ENCODE measurements around the gene TBC1D25. TPM values are rescaled to one million over a fixed set of nuclear protein-coding genes. Genes with fewer than 3 reads are reported as not detected.

Gene TBC1D25
- total RNA-seq, 1 donor from 2014 or later, result 12.0 TPM

DNA sequence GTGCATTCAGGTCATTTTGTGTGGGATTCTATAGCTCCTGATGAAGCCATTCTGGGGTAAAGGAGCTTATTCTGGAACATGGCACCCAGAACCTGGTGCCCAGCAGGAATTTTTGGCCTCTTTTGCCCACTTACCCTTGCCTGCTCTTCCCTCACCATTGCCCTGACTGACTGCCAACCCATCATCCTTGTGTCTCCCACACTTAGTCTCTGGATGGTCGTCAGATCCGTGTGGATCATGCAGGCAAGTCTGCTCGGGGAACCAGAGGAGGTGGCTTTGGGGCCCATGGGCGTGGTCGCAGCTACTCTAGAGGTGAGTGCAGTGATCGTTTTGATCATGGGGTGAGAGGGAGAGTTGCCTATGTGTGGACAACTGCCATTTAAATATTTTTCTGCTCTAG is 36.6 kb downstream of the TBC1D25 start:
- peak overlapping the region; percentile 69 for H3K4me3 ChIP-seq
- no peaks in the 10 kb centered on the region for H3K9me3 ChIP-seq
- ATAC-seq (no peak), DNase-seq (no peak)
- TF ChIP-seq, protein P1, sequence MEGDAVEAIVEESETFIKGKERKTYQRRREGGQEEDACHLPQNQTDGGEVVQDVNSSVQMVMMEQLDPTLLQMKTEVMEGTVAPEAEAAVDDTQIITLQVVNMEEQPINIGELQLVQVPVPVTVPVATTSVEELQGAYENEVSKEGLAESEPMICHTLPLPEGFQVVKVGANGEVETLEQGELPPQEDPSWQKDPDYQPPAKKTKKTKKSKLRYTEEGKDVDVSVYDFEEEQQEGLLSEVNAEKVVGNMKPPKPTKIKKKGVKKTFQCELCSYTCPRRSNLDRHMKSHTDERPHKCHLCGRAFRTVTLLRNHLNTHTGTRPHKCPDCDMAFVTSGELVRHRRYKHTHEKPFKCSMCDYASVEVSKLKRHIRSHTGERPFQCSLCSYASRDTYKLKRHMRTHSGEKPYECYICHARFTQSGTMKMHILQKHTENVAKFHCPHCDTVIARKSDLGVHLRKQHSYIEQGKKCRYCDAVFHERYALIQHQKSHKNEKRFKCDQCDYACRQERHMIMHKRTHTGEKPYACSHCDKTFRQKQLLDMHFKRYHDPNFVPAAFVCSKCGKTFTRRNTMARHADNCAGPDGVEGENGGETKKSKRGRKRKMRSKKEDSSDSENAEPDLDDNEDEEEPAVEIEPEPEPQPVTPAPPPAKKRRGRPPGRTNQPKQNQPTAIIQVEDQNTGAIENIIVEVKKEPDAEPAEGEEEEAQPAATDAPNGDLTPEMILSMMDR (IDR thresholded peaks at IDR 0.05), result no peak
- no peaks in the 10 kb centered on the region for H3K27me3 ChIP-seq (ENCODE audit: low read depth)
- H3K4me1 ChIP-seq, result peaks cover 16% of the 10 kb centered on the region
- intact Hi-C loops (cut with DNase I), result no loop called here
- H3K27ac ChIP-seq, result no peak overlapping the region
- peaks cover 48% of the 10 kb centered on the region for H3K36me3 ChIP-seq

DNA sequence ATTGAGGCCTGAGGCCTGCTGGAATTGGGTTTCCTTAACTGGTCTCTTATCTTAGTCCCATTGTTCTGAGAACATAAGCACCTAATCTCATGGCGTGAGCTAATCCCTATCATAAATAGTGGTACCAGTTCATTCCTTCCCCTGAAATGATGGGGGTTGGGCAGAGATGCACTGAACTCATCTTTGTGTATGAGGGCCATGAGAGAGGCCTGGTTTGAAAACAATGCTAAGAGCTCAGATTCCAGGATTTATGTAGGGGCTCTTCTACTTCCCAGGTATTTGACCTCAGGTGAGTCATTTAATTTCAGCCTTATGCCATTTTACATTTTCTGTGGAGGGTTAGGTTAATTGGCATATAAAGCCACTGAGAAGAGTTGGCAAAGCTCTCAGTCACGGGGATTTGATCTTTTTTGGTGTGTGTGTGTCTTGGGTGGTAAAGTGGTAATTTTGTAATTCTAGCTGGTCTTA is 39.2 kb downstream of the TBC1D25 start:
- no peak for ATAC-seq
- no peaks in the 10 kb centered on the region for H3K9me3 ChIP-seq
- H3K4me3 ChIP-seq, result no peak overlapping the region
- peaks cover 48% of the 10 kb centered on the region for H3K36me3 ChIP-seq
- intact Hi-C loops (cut with DNase I), result no loop called here
- H3K4me1 ChIP-seq, result peaks cover 16% of the 10 kb centered on the region
- no peaks in the 10 kb centered on the region for H3K27me3 ChIP-seq (ENCODE audit: low read depth)
- no peak overlapping the region for H3K27ac ChIP-seq
- no peak for DNase-seq
- TF ChIP-seq, protein P1 (IDR thresholded peaks at IDR 0.05), result no peak

DNA sequence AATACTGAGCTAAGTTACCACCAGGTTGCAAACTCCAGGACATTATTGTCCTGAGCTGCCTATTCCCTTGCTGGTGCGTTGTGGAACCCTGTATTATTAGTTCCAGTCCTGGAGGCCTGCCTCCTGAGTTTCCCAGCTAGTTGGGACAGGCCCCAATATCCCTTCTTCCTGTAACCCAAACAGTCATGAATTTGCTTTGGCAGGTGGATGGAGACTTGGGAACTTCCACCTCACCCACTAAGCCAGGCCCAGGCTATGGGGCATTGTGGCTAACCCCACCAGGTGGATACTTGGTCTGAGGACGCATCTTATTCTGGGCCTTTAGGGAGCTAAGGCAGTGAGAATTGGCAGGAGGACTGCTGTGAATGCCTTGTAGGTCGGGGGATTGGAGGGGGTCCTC is 39.7 kb downstream of the TBC1D25 start:
- Histone ChIP-seq H3K4me1 (peaks cover 16% of the 10 kb centered on the region), H3K36me3 (peaks cover 48% of the 10 kb centered on the region), H3K4me3 (no peak overlapping the region), H3K9me3 (no peaks in the 10 kb centered on the region), H3K27me3 (ENCODE audit: low read depth) (no peaks in the 10 kb centered on the region), H3K27ac (no peak overlapping the region)
- no peak for DNase-seq
- no peak for ATAC-seq
- intact Hi-C loops (cut with DNase I), result no loop called here
- TF ChIP-seq, protein P1 (IDR thresholded peaks at IDR 0.05), result no peak

DNA sequence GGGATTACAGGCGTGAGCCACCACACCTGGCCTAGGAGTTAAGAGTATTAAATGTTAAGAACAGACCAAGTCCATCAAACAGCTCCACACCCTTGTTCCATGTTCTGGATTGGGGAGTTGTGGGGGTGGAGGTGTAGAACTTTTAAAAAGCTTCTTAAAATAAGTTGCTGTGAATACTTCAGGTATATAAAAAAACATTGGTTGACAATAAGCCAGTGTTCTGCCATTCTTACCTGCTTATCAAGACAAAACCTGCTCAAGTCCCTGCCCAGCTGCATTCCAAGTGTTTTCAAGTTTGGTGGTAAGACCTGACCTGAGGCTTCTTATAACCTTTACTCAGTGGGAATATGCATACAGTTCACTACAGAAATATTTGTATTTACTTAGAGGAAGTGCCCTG is 41.1 kb downstream of the TBC1D25 start:
- DNase-seq, result no peak
- intact Hi-C loops (cut with DNase I), result no loop called here
- peaks cover 9% of the 10 kb centered on the region for H3K4me1 ChIP-seq
- TF ChIP-seq, protein P1 (IDR thresholded peaks at IDR 0.05), result no peak
- H3K27ac ChIP-seq, result no peak overlapping the region
- ATAC-seq, result peak; percentile 61
- H3K36me3 ChIP-seq, result peaks cover 42% of the 10 kb centered on the region
- no peak overlapping the region for H3K4me3 ChIP-seq
- no peaks in the 10 kb centered on the region for H3K27me3 ChIP-seq (ENCODE audit: low read depth)
- no peaks in the 10 kb centered on the region for H3K9me3 ChIP-seq

DNA sequence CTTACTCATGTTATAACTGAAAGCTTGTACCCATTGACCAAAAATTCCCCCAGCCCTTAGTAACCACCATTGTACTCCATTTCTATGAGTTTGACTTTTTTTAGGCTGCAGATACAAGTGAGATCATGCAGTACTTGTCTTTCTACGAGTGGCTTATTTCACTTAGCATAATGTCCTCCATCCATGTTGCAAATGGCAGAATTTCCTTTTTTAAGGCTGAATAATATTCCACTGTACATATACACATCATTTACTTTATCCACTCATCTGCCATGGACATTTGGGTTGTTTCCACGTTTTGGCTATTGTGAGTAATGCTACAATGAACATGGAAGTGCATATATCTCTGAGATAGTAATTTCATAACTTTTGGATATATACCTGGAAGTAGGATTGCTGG is 45.2 kb downstream of the TBC1D25 start:
- peaks cover 1% of the 10 kb centered on the region for H3K36me3 ChIP-seq
- intact Hi-C loops (cut with DNase I), result no loop called here
- no peaks in the 10 kb centered on the region for H3K9me3 ChIP-seq
- H3K27me3 ChIP-seq (ENCODE audit: low read depth), result no peaks in the 10 kb centered on the region
- no peak overlapping the region for H3K27ac ChIP-seq
- H3K4me1 ChIP-seq, result no peaks in the 10 kb centered on the region
- no peak overlapping the region for H3K4me3 ChIP-seq
- ATAC-seq (no peak), DNase-seq (no peak)
- TF ChIP-seq, protein P1 (IDR thresholded peaks at IDR 0.05), result no peak

All from lower lobe of right lung (tissue), 2 donors.